ENCODE measurements around the gene HHAT.

- TF ChIP-seq, protein P1, sequence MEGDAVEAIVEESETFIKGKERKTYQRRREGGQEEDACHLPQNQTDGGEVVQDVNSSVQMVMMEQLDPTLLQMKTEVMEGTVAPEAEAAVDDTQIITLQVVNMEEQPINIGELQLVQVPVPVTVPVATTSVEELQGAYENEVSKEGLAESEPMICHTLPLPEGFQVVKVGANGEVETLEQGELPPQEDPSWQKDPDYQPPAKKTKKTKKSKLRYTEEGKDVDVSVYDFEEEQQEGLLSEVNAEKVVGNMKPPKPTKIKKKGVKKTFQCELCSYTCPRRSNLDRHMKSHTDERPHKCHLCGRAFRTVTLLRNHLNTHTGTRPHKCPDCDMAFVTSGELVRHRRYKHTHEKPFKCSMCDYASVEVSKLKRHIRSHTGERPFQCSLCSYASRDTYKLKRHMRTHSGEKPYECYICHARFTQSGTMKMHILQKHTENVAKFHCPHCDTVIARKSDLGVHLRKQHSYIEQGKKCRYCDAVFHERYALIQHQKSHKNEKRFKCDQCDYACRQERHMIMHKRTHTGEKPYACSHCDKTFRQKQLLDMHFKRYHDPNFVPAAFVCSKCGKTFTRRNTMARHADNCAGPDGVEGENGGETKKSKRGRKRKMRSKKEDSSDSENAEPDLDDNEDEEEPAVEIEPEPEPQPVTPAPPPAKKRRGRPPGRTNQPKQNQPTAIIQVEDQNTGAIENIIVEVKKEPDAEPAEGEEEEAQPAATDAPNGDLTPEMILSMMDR (IDR thresholded peaks at IDR 0.05): no peak
- TF ChIP-seq POLR2A (IDR thresholded peaks at IDR 0.05) (no peak), POLR2AphosphoS5 (IDR thresholded peaks at IDR 0.05) (no peak)
Measured at GRCh38 chr1:210516092-210516656, 187.5 kb downstream of the HHAT start.
